Ishikawa (cell line): Measurements from ENCODE around the gene ZP1.

Experiments used
- CEBPB ChIP-seq: IDR thresholded peaks from 2 replicates; pipeline ENCODE4 v1.6.1; 2012
- CREB1 ChIP-seq: IDR thresholded peaks from 2 replicates; pipeline ENCODE4 v1.6.1; 2012; ENCODE audit warnings: low read depth
- EGR1 ChIP-seq: IDR thresholded peaks from 2 replicates; pipeline ENCODE4 v1.6.1; 2012
- EP300 ChIP-seq: IDR thresholded peaks from 2 replicates; pipeline ENCODE4 v1.6.1; 2012; ENCODE audit warnings: borderline replicate concordance
- FOXM1 ChIP-seq: IDR thresholded peaks from 2 replicates; pipeline ENCODE4 v1.6.1; 2012; ENCODE audit warnings: low read depth, borderline replicate concordance
- MAX ChIP-seq: IDR thresholded peaks from 2 replicates; pipeline ENCODE4 v1.6.1; 2012
- NFIC ChIP-seq: IDR thresholded peaks from 2 replicates; pipeline ENCODE4 v1.6.1; 2012
- RAD21 ChIP-seq: IDR thresholded peaks from 2 replicates; pipeline ENCODE4 v1.6.1; 2012; ENCODE audit warnings: low read depth
- REST ChIP-seq: IDR thresholded peaks from 2 replicates; pipeline ENCODE4 v1.6.1; 2012; ENCODE audit warnings: low read depth, mild to moderate bottlenecking
- TAF1 ChIP-seq: IDR thresholded peaks from 2 replicates; pipeline ENCODE4 v1.6.1; 2012; ENCODE audit warnings: low read depth, mild to moderate bottlenecking
- TCF12 ChIP-seq: IDR thresholded peaks from 2 replicates; pipeline ENCODE4 v1.6.1; 2012; ENCODE audit warnings: low read depth
- TEAD4 ChIP-seq: IDR thresholded peaks from 2 replicates; pipeline ENCODE4 v1.6.1; 2012
- USF1 ChIP-seq: IDR thresholded peaks from 2 replicates; pipeline ENCODE4 v1.6.1; 2012
- YY1 ChIP-seq: IDR thresholded peaks from 2 replicates; pipeline ENCODE4 v1.6.1; 2012; ENCODE audit warnings: low read depth
- ZBTB7A ChIP-seq: IDR thresholded peaks from 2 replicates; pipeline ENCODE4 v1.6.1; 2012; ENCODE audit warnings: low read depth

Gene ZP1

GRCh38 chr11:60836866-60837515 is 30.4 kb upstream of the ZP1 start:
- no peak for TF ChIP-seq TCF12
- no peak for TF ChIP-seq USF1
- TF ChIP-seq REST: no peak

- TF ChIP-seq USF1 (no peak), TEAD4 (no peak), MAX (no peak), FOXM1 (no peak), ZBTB7A (no peak), NFIC (no peak), RAD21 (no peak), YY1 (no peak), CEBPB (no peak), REST (no peak), EGR1 (no peak), CREB1 (no peak)
These were observed 29.2 kb upstream of the ZP1 start for GRCh38 chr11:60838132-60838531.

- TF ChIP-seq REST (no peak), ZBTB7A (no peak), MAX (no peak), EP300 (no peak), TCF12 (no peak), EGR1 (no peak), TAF1 (no peak), CEBPB (no peak), CREB1 (no peak), TEAD4 (no peak), FOXM1 (no peak), YY1 (no peak), NFIC (no peak), RAD21 (no peak), USF1 (no peak)
These were observed 26.6 kb upstream of the ZP1 start for GRCh38 chr11:60840470-60841430.
